ENCODE measurements around the gene SPDYE3.
A peak's percentile ranks its signal among the peaks of the same experiment; 100 is the strongest.
"Not testable (repeated sequence)": the region's sequence is repeated elsewhere in the genome, so short reads cannot be mapped to it uniquely, and the experiment has no call there.

SPDYE3 gene

GRCh38 chr7:100338083-100338696 lies 30.7 kb downstream of the SPDYE3 start:
- WGBS, 2 experiments (ENCODE audit: insufficient coverage in 2 of 2), result 89 to 95% methylated on average over 7 to 13 of the region's 15 CpGs
- H3K4me1 ChIP-seq (ENCODE audit: control insufficient read depth, insufficient read depth, low read length, poor library complexity, severe bottlenecking); H3K4me3 ChIP-seq (ENCODE audit: extremely low read depth, insufficient read depth, low read length, poor library complexity, severe bottlenecking); H3K27ac ChIP-seq (ENCODE audit: low read depth, low read length, severe bottlenecking); H3K9me3 ChIP-seq (ENCODE audit: control insufficient read depth, low read length): not testable (repeated sequence)
- peaks cover 25% of the 10 kb centered on the region for H3K36me3 ChIP-seq (ENCODE audit: control insufficient read depth, insufficient read depth, low read length)

DNA sequence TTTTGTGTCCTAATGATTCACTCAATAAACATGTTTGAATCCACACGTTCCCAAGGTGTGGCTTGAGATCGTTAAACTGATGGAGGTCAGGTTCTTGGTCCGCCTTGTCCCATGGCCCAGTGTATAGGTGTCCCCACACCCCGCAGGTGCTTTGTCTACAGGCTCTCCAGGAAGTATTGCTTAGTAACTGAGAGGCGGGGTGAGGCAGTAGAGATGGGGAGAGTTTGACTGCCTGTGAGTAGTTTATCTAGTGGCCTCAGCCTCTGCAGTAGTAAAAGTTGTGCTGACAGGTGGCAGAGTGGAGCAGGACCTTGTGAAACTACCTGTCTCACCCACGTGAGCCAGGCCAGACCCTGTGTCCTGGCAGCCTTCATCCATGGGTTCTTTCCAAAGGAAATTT lies 33.8 kb downstream of the SPDYE3 start:
- not testable (repeated sequence) for H3K4me3 ChIP-seq (ENCODE audit: extremely low read depth, insufficient read depth, low read length, poor library complexity, severe bottlenecking); H3K9me3 ChIP-seq (ENCODE audit: control insufficient read depth, low read length); H3K27ac ChIP-seq (ENCODE audit: low read depth, low read length, severe bottlenecking); H3K4me1 ChIP-seq (ENCODE audit: control insufficient read depth, insufficient read depth, low read length, poor library complexity, severe bottlenecking)
- WGBS, 2 experiments (ENCODE audit: insufficient coverage in 2 of 2), result 57 to 80% methylated on average over 1 of the region's 6 CpGs
- peaks cover 37% of the 10 kb centered on the region for H3K36me3 ChIP-seq (ENCODE audit: control insufficient read depth, insufficient read depth, low read length)

GRCh38 chr7:100342765-100343164 lies 35.3 kb downstream of the SPDYE3 start:
- H3K4me1 ChIP-seq (ENCODE audit: control insufficient read depth, insufficient read depth, low read length, poor library complexity, severe bottlenecking), result peaks cover 4% of the 10 kb centered on the region
- H3K36me3 ChIP-seq (ENCODE audit: control insufficient read depth, insufficient read depth, low read length), result peaks cover 46% of the 10 kb centered on the region
- no peak overlapping the region for H3K27ac ChIP-seq (ENCODE audit: low read depth, low read length, severe bottlenecking)
- H3K9me3 ChIP-seq (ENCODE audit: control insufficient read depth, low read length), result no peaks in the 10 kb centered on the region
- H3K4me3 ChIP-seq (ENCODE audit: extremely low read depth, insufficient read depth, low read length, poor library complexity, severe bottlenecking), result no peak overlapping the region
- WGBS, 2 experiments (ENCODE audit: insufficient coverage in 2 of 2), result 97 to 100% methylated on average over 3 to 5 of the region's 6 CpGs

GRCh38 chr7:100344124-100344559 lies 36.6 kb downstream of the SPDYE3 start:
- H3K4me3 ChIP-seq (ENCODE audit: extremely low read depth, insufficient read depth, low read length, poor library complexity, severe bottlenecking); H3K9me3 ChIP-seq (ENCODE audit: control insufficient read depth, low read length); H3K4me1 ChIP-seq (ENCODE audit: control insufficient read depth, insufficient read depth, low read length, poor library complexity, severe bottlenecking): not testable (repeated sequence)
- Histone ChIP-seq H3K36me3 (ENCODE audit: control insufficient read depth, insufficient read depth, low read length) (peaks cover 58% of the 10 kb centered on the region), H3K27ac (ENCODE audit: low read depth, low read length, severe bottlenecking) (peak overlapping the region; percentile 96)
- WGBS, 2 experiments (ENCODE audit: insufficient coverage in 2 of 2), result 82 to 92% methylated on average over 2 of the region's 4 CpGs

GRCh38 chr7:100344560-100345287 lies 37.2 kb downstream of the SPDYE3 start:
- Histone ChIP-seq H3K36me3 (ENCODE audit: control insufficient read depth, insufficient read depth, low read length) (peaks cover 64% of the 10 kb centered on the region), H3K27ac (ENCODE audit: low read depth, low read length, severe bottlenecking) (peak overlapping the region; percentile 96)
- H3K9me3 ChIP-seq (ENCODE audit: control insufficient read depth, low read length); H3K4me3 ChIP-seq (ENCODE audit: extremely low read depth, insufficient read depth, low read length, poor library complexity, severe bottlenecking); H3K4me1 ChIP-seq (ENCODE audit: control insufficient read depth, insufficient read depth, low read length, poor library complexity, severe bottlenecking): not testable (repeated sequence)
- WGBS, 2 experiments (ENCODE audit: insufficient coverage in 2 of 2), result 55 to 75% methylated on average over 5 to 6 of the region's 13 CpGs

DNA sequence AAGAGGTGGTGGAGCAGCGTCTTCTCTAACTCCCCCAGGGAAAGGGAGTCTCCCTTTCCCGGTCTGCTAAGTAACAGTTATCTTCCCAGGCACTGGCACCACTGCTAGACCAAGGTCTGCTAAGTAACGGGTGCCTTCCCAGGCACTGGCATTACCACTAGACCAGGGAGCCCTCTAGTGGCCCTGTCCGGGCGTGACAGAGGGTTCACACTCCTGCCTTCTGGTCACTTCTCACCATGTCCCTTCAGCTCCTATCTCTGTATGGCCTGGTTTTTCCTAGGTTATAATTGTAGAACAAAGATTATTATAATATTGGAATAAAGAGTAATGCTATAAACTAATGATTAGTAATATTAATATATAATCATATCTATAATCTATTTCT lies 37.8 kb downstream of the SPDYE3 start:
- not testable (repeated sequence) for H3K27ac ChIP-seq (ENCODE audit: low read depth, low read length, severe bottlenecking); H3K4me3 ChIP-seq (ENCODE audit: extremely low read depth, insufficient read depth, low read length, poor library complexity, severe bottlenecking); H3K4me1 ChIP-seq (ENCODE audit: control insufficient read depth, insufficient read depth, low read length, poor library complexity, severe bottlenecking); H3K9me3 ChIP-seq (ENCODE audit: control insufficient read depth, low read length)
- peaks cover 70% of the 10 kb centered on the region for H3K36me3 ChIP-seq (ENCODE audit: control insufficient read depth, insufficient read depth, low read length)
- no CpG with 5 or more reads among the region's 5 CpGs for WGBS, 2 experiments (ENCODE audit: insufficient coverage in 2 of 2)

GRCh38 chr7:100346921-100347320 lies 39.4 kb downstream of the SPDYE3 start:
- Histone ChIP-seq H3K9me3 (ENCODE audit: control insufficient read depth, low read length) (no peaks in the 10 kb centered on the region), H3K36me3 (ENCODE audit: control insufficient read depth, insufficient read depth, low read length) (peaks cover 78% of the 10 kb centered on the region), H3K4me1 (ENCODE audit: control insufficient read depth, insufficient read depth, low read length, poor library complexity, severe bottlenecking) (peaks cover 4% of the 10 kb centered on the region), H3K27ac (ENCODE audit: low read depth, low read length, severe bottlenecking) (no peak overlapping the region), H3K4me3 (ENCODE audit: extremely low read depth, insufficient read depth, low read length, poor library complexity, severe bottlenecking) (no peak overlapping the region)

DNA sequence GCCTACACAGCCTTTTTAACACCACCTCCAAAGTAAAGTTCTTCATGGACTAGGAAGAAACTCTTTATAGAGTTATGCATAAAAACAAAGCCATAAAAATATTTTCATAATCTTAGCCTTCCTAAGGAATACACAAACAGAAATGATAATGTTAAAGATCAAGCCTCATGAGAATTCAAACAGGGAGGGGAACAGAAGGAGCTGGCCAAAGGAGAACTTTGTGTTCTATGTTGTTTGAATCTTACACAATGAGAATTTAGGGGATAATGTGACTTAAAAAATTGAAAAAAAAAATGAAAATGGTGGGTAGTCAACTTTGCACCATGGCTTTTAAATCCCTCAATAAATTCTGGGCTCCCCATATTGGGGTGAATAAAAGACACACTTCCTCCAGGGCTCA lies 41.3 kb downstream of the SPDYE3 start:
- Histone ChIP-seq H3K4me3 (ENCODE audit: extremely low read depth, insufficient read depth, low read length, poor library complexity, severe bottlenecking) (no peak overlapping the region), H3K36me3 (ENCODE audit: control insufficient read depth, insufficient read depth, low read length) (peaks cover 80% of the 10 kb centered on the region), H3K4me1 (ENCODE audit: control insufficient read depth, insufficient read depth, low read length, poor library complexity, severe bottlenecking) (peaks cover 4% of the 10 kb centered on the region), H3K9me3 (ENCODE audit: control insufficient read depth, low read length) (no peaks in the 10 kb centered on the region), H3K27ac (ENCODE audit: low read depth, low read length, severe bottlenecking) (no peak overlapping the region)

DNA sequence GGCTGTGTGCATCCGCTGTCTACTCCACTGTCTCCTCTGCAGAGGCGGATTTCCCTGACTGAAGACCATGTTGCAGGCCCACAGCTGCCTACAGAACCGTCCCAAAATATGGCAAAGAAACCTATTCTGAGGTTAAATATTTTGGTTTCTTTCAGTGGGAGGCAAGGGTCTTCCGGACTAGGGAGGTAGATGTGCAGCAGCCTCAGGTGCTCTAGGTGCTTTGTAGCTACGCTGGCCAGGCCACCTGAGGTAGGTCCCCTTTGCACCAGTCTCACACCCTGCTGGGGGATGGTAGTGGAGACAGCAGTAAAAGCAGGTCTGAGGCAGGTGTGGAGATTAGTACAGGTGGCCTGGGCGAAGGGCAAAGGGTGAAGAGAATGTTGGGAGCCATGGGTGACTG lies 42.3 kb downstream of the SPDYE3 start:
- Histone ChIP-seq H3K9me3 (ENCODE audit: control insufficient read depth, low read length) (no peaks in the 10 kb centered on the region), H3K27ac (ENCODE audit: low read depth, low read length, severe bottlenecking) (no peak overlapping the region), H3K4me1 (ENCODE audit: control insufficient read depth, insufficient read depth, low read length, poor library complexity, severe bottlenecking) (no peaks in the 10 kb centered on the region), H3K36me3 (ENCODE audit: control insufficient read depth, insufficient read depth, low read length) (peaks cover 87% of the 10 kb centered on the region), H3K4me3 (ENCODE audit: extremely low read depth, insufficient read depth, low read length, poor library complexity, severe bottlenecking) (no peak overlapping the region)
- 97 to 100% methylated on average over 6 of the region's 6 CpGs for WGBS, 2 experiments (ENCODE audit: insufficient coverage in 2 of 2)

DNA sequence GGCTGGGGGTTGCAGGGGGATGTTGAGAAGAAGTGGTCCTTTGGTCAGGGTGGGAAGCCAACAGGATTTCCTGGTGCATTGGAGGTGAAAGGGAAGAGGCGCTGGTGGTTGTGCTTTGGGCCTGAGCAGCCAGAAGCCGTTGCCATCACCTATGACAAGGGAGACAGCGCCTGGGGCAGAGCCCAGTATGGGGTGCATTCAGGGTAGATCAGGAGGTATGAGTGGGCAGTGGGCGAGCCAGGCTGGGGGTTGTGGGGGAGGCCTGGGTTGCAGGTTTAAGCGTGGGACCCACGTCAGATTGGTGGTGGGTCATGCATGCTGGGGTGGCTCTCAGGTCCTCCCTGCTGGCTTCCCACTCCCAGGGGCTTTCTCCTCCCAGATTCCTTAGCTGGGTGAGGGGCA lies 44.2 kb downstream of the SPDYE3 start:
- no peak overlapping the region for H3K27ac ChIP-seq (ENCODE audit: low read depth, low read length, severe bottlenecking)
- WGBS, 2 experiments (ENCODE audit: insufficient coverage in 2 of 2), result 97 to 98% methylated on average over 6 of the region's 6 CpGs
- H3K36me3 ChIP-seq (ENCODE audit: control insufficient read depth, insufficient read depth, low read length), result peaks cover 93% of the 10 kb centered on the region
- no peaks in the 10 kb centered on the region for H3K9me3 ChIP-seq (ENCODE audit: control insufficient read depth, low read length)
- no peak overlapping the region for H3K4me3 ChIP-seq (ENCODE audit: extremely low read depth, insufficient read depth, low read length, poor library complexity, severe bottlenecking)
- H3K4me1 ChIP-seq (ENCODE audit: control insufficient read depth, insufficient read depth, low read length, poor library complexity, severe bottlenecking), result no peaks in the 10 kb centered on the region

DNA sequence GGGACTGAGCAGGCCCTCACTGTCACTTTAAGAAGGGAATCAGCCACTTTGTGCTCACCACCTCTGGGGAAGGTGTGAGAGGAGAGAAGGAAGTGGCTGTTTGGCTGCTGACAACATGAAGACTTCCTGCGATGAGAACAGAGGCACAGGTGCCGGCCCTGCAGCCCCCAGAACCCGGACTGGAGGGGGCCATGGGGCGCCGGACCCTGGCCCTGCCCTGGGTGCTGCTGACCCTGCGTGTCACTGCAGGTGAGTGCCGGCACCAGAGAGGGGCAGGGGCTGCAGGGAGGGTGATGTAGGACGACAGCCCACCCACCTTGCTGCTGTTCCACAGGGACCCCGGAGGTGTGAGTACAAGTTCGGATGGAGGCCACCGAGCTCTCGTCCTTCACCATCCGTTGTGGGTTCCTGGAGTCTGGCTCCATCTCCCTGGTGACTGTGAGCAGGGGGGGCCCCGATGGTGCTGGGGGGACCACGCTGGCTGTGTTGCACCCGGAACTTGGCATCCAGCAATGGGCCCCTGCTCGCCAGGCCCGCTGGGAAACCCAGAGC lies 44.8 kb downstream of the SPDYE3 start:
- 96 to 97% methylated on average over 10 to 11 of the region's 18 CpGs for WGBS, 2 experiments (ENCODE audit: insufficient coverage in 2 of 2)
- H3K27ac ChIP-seq (ENCODE audit: low read depth, low read length, severe bottlenecking); H3K4me3 ChIP-seq (ENCODE audit: extremely low read depth, insufficient read depth, low read length, poor library complexity, severe bottlenecking); H3K9me3 ChIP-seq (ENCODE audit: control insufficient read depth, low read length); H3K4me1 ChIP-seq (ENCODE audit: control insufficient read depth, insufficient read depth, low read length, poor library complexity, severe bottlenecking): not testable (repeated sequence)
- H3K36me3 ChIP-seq (ENCODE audit: control insufficient read depth, insufficient read depth, low read length), result peaks cover 89% of the 10 kb centered on the region
